ENCODE data around the gene MRPL55. TPM values are rescaled to one million over a fixed set of nuclear protein-coding genes. Genes with fewer than 3 reads are reported as not detected.

Gene MRPL55
- total RNA-seq, result 60.0 and 69.2 TPM in 2 replicates

DNA sequence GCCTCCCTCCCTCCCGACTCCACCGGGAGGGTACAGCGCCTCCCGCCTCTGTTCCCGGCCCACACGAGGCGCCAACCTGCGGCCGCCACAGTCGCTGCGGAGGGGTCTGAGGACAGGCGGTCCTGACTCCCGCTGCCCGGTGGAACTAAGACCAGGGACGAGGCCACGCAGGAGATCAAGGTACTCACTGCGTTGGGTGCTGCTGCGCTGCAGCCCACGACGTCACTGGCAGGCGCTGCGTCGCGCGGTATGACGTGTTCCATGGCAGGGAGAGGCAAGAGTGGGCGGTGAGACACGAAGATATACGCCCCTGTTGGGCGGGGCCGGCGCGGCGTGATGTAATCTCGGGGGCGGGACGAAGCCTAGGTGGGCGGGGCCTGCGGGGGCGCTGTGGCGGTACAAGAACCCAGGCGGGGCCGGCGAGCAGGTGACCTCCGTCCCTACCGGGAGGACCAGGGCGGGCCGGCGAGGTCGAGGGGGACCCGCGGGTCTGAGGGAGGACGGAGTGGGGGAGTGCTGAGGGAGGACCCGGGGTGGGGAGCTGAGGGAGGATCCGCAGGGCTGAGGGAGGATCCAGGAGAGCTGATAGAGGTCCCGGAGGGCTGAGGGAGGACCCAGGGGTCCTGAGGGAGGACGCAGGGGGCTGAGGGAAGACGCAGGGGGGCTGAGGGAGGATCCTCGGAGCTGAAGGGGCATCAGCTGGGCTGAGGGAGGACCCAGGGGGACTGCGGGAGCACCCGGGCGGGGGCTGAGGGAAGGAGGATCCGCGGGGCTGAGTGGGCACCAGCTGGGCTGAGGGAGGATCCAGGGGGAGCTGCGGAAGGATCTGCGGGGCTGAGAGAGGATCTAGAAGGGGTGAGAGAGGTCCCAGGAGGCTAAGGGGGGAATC is at the start of gene MRPL55:
Gene MRPL55, minus strand, starts transcription at position 227 of the 889 bp plus-strand sequence. CDS start 1,039 bp downstream, outside the sequence.

DNA sequence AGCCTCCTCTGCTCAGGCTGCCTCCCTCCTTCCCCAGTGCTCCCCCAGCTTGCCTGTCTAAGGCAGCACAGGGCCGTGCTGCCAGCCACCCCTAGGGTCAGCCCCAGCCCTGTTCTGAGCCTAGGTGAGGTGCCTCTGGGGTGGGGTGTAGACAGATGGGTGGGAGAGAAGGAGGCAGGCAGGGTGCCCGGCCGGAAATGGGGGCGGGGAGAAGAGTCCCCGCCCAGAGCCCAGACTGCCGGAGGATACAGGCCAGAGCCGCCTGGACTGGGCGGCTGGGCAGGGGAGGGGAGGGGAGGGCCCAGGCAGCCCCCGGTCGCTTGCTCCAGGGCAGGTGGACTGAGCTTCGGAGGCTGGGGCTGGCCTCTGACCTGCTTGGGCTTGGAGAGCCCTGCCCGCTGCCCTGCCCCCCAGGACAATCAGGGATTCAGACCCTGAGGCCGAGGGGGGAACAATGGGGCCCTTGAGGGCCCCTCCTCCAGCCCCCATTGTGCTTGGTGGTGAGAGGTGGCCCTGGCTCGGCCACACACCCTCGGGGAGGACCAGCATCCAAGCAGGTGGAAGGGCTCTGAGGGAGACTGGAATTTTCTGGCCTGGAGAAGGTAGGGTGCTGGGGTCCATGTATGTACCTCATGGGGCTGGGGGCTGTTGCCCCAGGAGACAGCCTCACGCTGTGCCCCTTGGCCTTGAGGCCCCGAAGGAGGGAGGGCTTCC is 40.5 kb upstream of the MRPL55 start, which contains the start of gene GJC2:
Gene GJC2, plus strand, starts transcription at position 525 of the 714 bp plus-strand sequence. CDS start 7,829 bp downstream, outside the sequence.

GRCh38 chr1:228139931-228140723 is 31.0 kb upstream of the MRPL55 start, which contains the start of gene GUK1:
GUK1 (plus strand) TSS chr1:228140279; CDS start chr1:228140303, 24 bp downstream.

DNA sequence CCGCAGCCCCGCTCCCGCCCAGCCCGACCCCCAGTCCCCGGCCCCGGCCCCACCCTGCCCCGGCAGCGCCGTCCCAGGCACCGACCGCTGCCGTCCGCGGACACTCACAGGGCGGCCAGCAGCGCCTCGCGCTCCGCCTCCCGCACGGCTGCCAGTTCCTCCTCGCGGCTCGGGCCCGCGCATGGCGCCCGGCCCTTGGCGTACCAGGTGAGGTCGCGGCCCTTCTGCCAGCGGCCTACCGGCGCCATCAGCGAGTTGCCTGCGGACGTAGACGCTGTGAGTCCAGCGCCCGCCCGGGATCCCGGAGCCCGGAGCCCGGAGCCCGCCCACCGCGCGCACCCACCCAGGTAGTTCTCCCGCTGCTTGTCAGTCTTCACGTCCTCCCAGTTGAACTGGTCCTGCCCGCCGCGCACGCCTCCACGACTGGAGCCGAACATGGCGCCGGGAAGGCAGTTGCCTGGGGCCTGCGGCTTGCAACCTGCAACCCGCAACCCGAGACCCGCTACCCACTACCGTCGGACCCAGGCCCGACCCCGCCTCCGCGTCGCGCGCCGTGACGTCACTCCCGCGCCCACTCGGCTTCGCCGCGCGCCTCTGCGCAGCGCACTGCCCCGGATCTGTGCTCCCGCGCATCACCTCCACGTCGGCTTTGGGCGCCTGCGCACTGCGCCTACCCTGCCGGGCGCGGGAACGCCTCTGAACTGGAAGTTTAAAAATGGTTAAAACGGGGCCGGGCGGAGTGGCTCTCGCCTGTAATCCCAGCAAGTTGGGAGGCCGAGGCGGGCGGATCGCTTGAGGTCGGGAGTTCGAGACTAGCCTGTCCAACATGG is 6.1 kb downstream of the MRPL55 start, which contains the start of gene C1orf35:
Gene C1orf35, minus strand, starts transcription at position 535 of the 830 bp plus-strand sequence. Its CDS starts 98 bp downstream, at position 437.

GRCh38 chr1:228082214-228082917 is 26.7 kb downstream of the MRPL55 start, which contains the start of gene ARF1:
ARF1 (plus strand) TSS chr1:228082708; CDS start chr1:228097115, 14,407 bp downstream.

Other genes with a start within 250 kb of the MRPL55 start
- 0.12 TPM in 1 of 2 replicates, not detected in the other for gene WNT9A, start 161.4 kb downstream of the MRPL55 start, total RNA-seq
- not detected in 2 replicates for gene WNT3A, start 102.3 kb downstream of the MRPL55 start, total RNA-seq
- gene ARF1, start 26.6 kb downstream of the MRPL55 start, total RNA-seq, result 270 and 296 TPM in 2 replicates
- gene C1orf35, start 6.0 kb downstream of the MRPL55 start, total RNA-seq, result 10.4 and 13.4 TPM in 2 replicates
- 263 and 302 TPM in 2 replicates for gene GUK1, start 31.0 kb upstream of the MRPL55 start, total RNA-seq
- 0.37 and 0.49 TPM in 2 replicates for gene GJC2, start 40.6 kb upstream of the MRPL55 start, total RNA-seq
- gene IBA57, start 56.5 kb upstream of the MRPL55 start, total RNA-seq, result 3.2 and 6.6 TPM in 2 replicates
- gene OBSCN, start 98.7 kb upstream of the MRPL55 start, total RNA-seq, result 4.8 and 6.0 TPM in 2 replicates

Measured in cardiac ventricle fibroblast (primary cell).